Calu3 (cell line): Measurements from ENCODE around the gene KCNA2. TPM values are rescaled to one million over a fixed set of nuclear protein-coding genes. Genes with fewer than 3 reads are reported as not detected.

ENCODE experiments used
- BruUV-seq: library from RNA; stranded (reverse); fragments of 400-500 nt; replicated peaks from 2 replicates; lab custom pipeline; 2021; lab: Mats Ljungman, UMichigan
- CTCF ChIA-PET: fragments of 300-600 bp; sonication (Branson Sonifier 250); formaldehyde crosslinking; loops from one replicate; lab custom pipeline; 2022; ENCODE audit warnings: antibody characterized with exemption; lab: Charles Lee
- DNase-seq: peaks from one replicate; pipeline ENCODE4 v3.0.0; 2022
- H3K27ac Mint-ChIP-seq: one replicate; pipeline ENCODE4 v1.8.0; 2022; ENCODE audit warnings: mixed read lengths; ENCODE audit not compliant: unreplicated experiment
- H3K27me3 Mint-ChIP-seq: one replicate; pipeline ENCODE4 v1.8.0; 2022; ENCODE audit warnings: mixed read lengths; ENCODE audit not compliant: unreplicated experiment
- H3K36me3 Mint-ChIP-seq: one replicate; pipeline ENCODE4 v1.8.0; 2022; ENCODE audit warnings: mild to moderate bottlenecking, moderate library complexity, mixed read lengths; ENCODE audit not compliant: insufficient read depth, unreplicated experiment
- H3K4me1 Mint-ChIP-seq: one replicate; pipeline ENCODE4 v1.8.0; 2022; ENCODE audit warnings: mild to moderate bottlenecking, low read depth, mixed read lengths; ENCODE audit not compliant: unreplicated experiment
- H3K4me3 Mint-ChIP-seq: one replicate; pipeline ENCODE4 v1.8.0; 2022; ENCODE audit warnings: mild to moderate bottlenecking, low read depth, moderate library complexity, mixed read lengths; ENCODE audit not compliant: unreplicated experiment
- H3K9me3 Mint-ChIP-seq: one replicate; pipeline ENCODE4 v1.8.0; 2022; ENCODE audit warnings: low read depth, mixed read lengths; ENCODE audit not compliant: unreplicated experiment
- CTCF ChIP-seq: fragments of 200-600 bp; IDR thresholded peaks from one replicate; pipeline ENCODE4 v1.8.0; 2022; ENCODE audit warnings: antibody characterized with exemption; ENCODE audit not compliant: unreplicated experiment
- intact Hi-C: fragments of 100-400 bp; cut with micrococcal nuclease; formaldehyde crosslinking; loops from one replicate; pipeline ENCODE4 v1.10.0; 2022; ENCODE audit not compliant: unreplicated experiment
- total RNA-seq: library from RNA; stranded (reverse); gene quantifications from 2 replicates; pipeline ENCODE4 v1.2.3, GENCODE V29; 2022

Gene KCNA2
- total RNA-seq, 1 experiment from 2014 or later: not detected

- Mint-ChIP-seq H3K36me3 (no peaks in the 10 kb centered on the region), H3K4me1 (no peaks in the 10 kb centered on the region), H3K9me3 (peaks cover 2% of the 10 kb centered on the region), H3K4me3 (no peak overlapping the region), H3K27me3 (peaks cover 21% of the 10 kb centered on the region), H3K27ac (no peak overlapping the region)
- no peak for TF ChIP-seq CTCF
- no peak for DNase-seq
- no TSS peak for BruUV-seq
- intact Hi-C loops: no loop called here
- CTCF ChIA-PET: no interaction called here
Observed at GRCh38 chr1:110626889-110627288, 20.7 kb upstream of the KCNA2 start.

- CTCF ChIA-PET: no interaction called here
- H3K27ac Mint-ChIP-seq: no peak overlapping the region
- H3K4me3 Mint-ChIP-seq: no peak overlapping the region
- DNase-seq: no peak
- peaks cover 72% of the 10 kb centered on the region for H3K27me3 Mint-ChIP-seq
- intact Hi-C loops: no loop called here
- BruUV-seq: no TSS peak
- H3K9me3 Mint-ChIP-seq: peaks cover 2% of the 10 kb centered on the region
- peaks cover 10% of the 10 kb centered on the region for H3K36me3 Mint-ChIP-seq
- peaks cover 25% of the 10 kb centered on the region for H3K4me1 Mint-ChIP-seq
- no peak for TF ChIP-seq CTCF
Observed at GRCh38 chr1:110620686-110621085, 14.5 kb upstream of the KCNA2 start.

GRCh38 chr1:110620250-110620615 is 14.1 kb upstream of the KCNA2 start:
- intact Hi-C loops: no loop called here
- DNase-seq: peak; percentile 7
- CTCF ChIA-PET: interaction anchor here (1.3 to 1.8 kb wide), 5 partner anchors 14 to 163 kb away, joined by 7 to 12 read pairs (median 7); partner anchors contain the start of gene KCNA2
- Mint-ChIP-seq H3K9me3 (peaks cover 2% of the 10 kb centered on the region), H3K27ac (no peak overlapping the region), H3K4me1 (peaks cover 25% of the 10 kb centered on the region), H3K4me3 (peak overlapping the region; percentile 60), H3K27me3 (peaks cover 72% of the 10 kb centered on the region), H3K36me3 (peaks cover 10% of the 10 kb centered on the region)
- no peak for TF ChIP-seq CTCF
- BruUV-seq: no TSS peak

GRCh38 chr1:110619412-110620249 is 13.5 kb upstream of the KCNA2 start:
- BruUV-seq: no TSS peak
- Mint-ChIP-seq H3K36me3 (peaks cover 10% of the 10 kb centered on the region), H3K4me3 (peak overlapping the region; percentile 60), H3K9me3 (peaks cover 2% of the 10 kb centered on the region), H3K27ac (no peak overlapping the region), H3K4me1 (peaks cover 25% of the 10 kb centered on the region), H3K27me3 (peaks cover 73% of the 10 kb centered on the region)
- intact Hi-C loops: loop anchor here (1.0 to 5.0 kb wide), 3 partner anchors 62 to 412 kb away; no protein-coding TSS in a partner anchor
- peak; percentile 72 for TF ChIP-seq CTCF
- peak; percentile 86 for DNase-seq
- CTCF ChIA-PET: interaction anchor here (0.7 to 1.8 kb wide), 8 partner anchors 9 to 1128 kb away, joined by 3 to 12 read pairs (median 7); partner anchors contain the start of gene KCNA2
